GM21423 (cell line): ENCODE measurements around the gene GET3.
"Not testable (repeated sequence)": the region's sequence is repeated elsewhere in the genome, so short reads cannot be mapped to it uniquely, and the experiment has no call there.

Experiments used
- ATAC-seq: cut with Tn5 transposase; IDR thresholded peaks from one replicate; pipeline ENCODE4 v1.9.1; 2021; ENCODE audit warnings: mild to moderate bottlenecking, moderate library complexity; ENCODE audit not compliant: unreplicated experiment

Gene GET3

DNA sequence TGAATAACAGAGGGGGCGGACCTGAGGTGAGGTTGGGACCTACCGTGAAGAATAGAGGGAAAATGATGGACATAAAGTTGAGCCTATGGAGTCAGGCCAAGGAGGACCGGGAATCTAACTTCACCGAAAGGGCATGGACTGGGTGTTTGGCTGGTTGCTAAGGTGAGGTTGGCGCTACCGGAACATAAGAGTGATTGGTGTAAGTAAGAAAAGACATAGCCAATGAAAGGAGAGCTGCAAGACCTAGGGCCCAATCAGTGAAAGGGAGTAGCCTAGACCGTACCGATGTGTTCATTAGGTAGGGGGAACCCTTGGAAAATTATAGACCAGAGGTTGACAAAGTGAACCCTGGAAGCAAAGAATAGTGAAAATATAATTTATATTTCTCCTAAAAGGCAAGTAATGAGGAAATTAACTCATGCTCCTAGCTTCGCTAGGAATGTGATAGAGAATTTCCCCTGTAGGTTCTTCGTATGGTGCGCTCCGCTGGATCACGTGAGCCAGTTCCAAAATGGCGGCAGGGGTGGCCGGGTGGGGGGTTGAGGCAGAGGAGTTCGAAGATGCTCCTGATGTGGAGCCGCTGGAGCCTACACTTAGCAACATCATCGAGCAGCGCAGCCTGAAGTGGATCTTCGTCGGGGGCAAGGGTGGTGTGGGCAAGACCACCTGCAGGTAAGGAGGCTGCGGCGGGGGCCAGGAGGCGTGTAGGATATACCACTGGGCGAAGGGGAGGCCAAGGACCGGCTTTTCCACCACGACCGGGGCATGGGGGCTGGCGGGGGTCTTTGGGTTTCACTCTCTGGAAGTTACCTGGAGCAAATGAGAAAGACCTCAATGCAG is at the start of gene GET3:
GET3 (plus strand) TSS at position 503 of the 840 bp plus-strand sequence; CDS start at position 512, 9 bp downstream.
- peak; percentile 67 for ATAC-seq

DNA sequence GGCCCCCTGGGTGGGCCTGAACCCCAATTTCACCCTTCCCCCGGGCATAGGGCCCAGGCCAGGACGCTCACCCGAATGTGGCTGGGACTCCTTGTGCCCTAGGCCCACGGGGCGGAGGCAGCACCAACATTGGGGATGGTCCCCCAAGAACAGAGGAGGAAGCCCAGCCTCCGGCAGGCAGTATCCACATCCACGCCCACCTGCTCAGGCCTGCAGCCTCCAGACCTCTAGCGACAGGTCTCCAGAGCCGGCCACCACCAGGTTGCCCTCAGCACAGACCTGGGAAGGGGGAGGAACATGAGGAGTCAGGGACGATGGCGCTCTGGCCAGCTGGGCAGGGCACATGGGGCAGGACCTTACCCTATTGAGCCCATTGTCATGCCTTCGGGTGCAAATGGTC is 48.3 kb upstream of the GET3 start:
- ATAC-seq = no peak

DNA sequence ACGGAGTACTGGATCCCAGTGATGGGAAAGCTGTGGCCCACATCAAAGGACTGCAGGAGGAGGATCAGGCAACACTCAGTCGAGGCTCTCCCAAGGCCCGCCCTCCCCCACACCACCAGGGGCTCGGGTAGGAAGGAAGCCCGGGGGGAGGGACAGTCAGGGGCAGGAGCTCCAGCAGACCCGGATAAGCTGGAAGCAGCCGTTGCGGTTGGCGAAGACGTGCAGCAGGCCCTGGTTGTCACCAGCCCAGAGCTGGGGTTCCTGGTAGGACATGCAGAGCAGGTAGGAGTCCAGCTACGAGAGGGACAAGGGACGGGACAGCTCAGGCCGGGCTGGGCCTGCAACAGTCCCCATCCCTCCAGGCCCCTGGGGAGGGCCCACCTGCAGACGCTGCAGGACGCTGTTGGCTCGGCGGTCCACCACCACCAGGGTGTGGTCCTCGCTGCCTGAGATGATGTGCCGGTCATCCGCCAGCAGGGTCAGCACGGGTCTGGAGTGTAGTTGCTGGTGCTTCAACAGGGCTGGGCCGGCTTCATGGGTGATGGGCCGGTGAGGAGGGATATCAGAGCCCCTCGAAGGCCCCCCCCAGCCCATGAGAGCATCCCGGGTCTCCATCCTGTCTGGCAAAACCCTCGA is 47.6 kb upstream of the GET3 start:
- no peak for ATAC-seq

DNA sequence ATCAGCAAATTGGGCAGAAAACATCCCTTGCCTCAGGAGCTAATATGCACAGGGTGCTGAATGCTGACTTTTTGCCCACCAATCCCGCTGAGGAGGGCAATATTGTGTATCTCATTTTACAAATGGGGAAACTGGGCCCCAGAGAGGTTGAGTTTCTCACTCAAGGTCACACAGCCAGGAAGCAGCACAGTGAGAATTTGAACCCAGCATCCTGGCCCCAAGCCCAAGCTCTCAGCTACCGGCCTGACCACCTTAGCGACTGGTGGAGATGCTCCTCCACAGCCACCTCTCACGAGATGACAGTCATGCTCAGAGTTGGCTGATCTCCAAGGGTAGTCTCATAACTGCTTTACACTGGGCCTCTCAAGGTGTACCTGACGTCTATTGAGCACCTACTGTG is 44.3 kb upstream of the GET3 start:
- ATAC-seq = no peak

DNA sequence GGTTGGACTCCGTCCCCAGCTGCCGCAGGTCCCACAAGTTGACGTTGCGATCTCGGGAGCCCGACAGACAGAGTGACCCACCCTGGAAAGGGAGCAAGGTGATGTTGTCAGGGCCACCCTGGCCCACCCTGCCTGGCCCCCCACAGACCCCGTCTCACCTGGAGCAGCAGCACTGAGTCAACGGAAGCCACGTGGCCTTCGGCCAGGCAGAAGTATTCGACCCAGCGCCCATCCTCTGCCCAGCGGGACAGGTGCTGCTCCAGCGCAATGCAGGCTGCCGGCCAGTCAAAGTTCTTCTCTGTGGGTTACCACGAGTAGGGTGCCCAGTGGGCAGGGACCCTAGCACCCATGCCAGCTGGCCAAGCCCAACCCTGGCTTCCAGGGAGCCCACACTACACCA is 42.7 kb upstream of the GET3 start:
- no peak for ATAC-seq

- ATAC-seq = no peak
Measured at GRCh38 chr19:12695096-12695495, 42.2 kb upstream of the GET3 start.

GRCh38 chr19:12695514-12695913 is 41.8 kb upstream of the GET3 start:
- no peak for ATAC-seq

DNA sequence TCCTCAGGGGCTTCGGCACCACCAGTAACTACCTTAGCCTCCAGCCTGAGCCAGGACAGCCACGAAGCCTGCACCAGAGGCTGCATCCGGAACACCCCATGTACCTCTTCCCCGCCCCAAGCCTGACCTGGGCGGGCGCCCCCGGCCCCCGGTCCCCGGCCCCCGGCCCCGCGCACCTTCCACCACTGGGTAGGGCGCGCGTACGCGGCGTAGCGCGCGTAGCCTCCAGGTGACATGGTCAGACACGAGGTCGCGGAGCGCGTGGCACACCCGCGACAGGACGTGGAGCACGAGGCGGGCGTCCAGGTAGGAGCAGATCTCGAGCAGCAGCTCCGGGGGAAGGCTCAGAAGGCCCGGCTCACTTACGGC is 41.3 kb upstream of the GET3 start:
- peak; percentile 15 for ATAC-seq

DNA sequence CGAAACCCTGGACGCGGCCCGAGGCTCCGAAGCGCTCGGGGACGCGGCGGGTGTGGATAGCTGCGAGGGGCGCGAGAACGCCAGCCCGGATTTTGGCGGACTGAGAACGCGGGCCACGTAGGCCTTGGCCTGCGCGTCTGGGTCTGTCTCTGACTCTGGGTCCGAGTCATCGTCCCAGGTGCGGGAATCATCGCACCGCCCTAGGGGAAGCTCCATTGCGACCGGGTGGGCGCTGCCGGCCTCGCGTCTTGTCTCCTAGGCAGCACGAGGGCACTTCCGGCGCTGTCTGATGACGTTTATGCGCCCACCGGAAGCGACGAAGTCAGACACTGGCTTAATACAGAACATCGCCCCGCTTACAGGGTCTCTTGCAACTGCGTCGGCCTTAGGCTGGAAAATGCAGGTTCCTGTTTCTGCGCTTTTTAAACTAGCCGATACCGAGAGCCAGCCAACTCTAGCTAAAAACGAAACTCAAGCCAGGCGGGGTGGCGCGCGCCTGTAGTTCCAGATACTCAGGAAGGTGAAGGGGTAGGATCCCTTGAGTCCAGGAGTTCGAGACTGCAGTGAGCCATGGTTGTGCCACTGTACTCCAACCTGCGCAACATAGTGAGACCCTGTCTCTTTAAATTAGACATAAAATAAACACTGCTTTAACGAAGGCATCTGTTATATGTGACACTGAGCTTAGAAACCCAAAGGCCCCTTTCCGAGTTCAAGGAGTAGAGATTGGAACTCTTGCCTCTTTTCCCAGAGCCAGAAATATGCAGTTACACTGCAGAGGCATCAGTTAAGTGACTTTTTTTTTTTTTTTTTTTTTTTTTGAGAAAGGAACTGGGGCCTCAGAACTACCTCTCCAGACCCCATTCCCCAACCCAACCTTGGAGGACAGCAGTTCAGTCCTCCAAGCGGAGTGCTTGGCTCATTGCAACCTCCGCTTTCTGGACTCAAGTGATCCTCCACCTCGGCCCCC is 40.6 kb upstream of the GET3 start, which contains the start of gene FBXW9:
FBXW9 (minus strand) TSS at position 266 of the 970 bp plus-strand sequence; CDS start at position 216, 50 bp downstream.
- ATAC-seq = peak; percentile 81

GRCh38 chr19:12697425-12697824 is 39.9 kb upstream of the GET3 start:
- ATAC-seq = not testable (repeated sequence)

GRCh38 chr19:12698138-12698537 is 39.2 kb upstream of the GET3 start:
- ATAC-seq = no peak

GRCh38 chr19:12701596-12702282 is 35.6 kb upstream of the GET3 start:
- no peak for ATAC-seq

DNA sequence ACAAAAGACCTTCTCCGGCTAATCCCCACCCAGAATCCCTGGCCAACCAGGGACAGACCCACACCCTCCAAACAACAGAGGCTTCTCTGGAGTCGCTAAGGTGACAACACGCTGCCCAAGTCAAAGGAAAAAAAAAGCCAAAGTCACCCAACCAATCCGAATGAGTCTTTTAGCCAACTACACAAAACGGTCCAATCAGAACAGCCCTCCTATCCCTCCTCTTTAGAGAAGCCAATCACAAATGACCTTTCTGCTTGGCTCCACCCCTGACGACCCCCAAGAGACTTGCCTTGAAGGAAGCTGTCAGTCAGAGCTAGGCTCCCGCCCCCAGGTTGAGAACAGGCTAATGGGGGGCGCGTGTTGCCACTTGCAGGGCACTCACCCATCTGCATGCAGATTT is 34.3 kb upstream of the GET3 start:
- ATAC-seq = no peak

GRCh38 chr19:12705169-12705568 is 32.1 kb upstream of the GET3 start:
- ATAC-seq = no peak

DNA sequence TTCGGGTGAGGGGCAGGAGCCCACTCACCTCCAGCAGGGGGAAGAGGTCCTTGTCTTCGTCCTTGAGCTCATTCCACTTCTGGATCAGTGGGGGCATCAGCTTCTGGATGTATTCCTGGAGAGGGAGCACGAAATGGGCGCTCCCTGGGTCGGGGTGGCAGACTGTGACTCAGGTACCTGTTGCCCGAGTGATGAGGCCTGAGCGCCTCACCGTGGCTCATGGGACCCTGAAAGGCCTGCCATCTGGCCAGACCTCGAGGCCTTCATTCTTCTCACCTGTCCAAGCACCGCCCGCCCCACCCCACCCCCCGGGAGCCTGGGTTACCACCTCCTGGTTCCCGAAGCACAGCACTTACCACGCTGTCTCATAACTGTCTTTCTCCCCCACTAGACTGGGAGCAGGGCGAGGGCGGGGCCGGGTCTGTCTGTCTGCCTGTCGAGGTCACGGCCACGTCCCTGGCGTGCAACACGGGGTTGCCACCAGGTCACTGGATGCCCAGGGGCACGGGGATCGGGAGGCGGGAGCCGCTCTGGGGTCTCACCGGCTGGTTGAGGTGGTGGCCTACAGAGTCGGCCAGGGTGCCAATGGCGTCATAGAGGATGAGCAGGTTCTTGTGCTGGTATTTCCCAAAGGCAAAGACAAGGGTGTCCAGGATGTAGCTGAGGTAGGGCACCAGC is 31.5 kb upstream of the GET3 start:
- ATAC-seq = no peak

GRCh38 chr19:12706332-12706718 is 31.0 kb upstream of the GET3 start:
- no peak for ATAC-seq

- no peak for ATAC-seq
Measured at GRCh38 chr19:12708641-12709040, 28.7 kb upstream of the GET3 start.

DNA sequence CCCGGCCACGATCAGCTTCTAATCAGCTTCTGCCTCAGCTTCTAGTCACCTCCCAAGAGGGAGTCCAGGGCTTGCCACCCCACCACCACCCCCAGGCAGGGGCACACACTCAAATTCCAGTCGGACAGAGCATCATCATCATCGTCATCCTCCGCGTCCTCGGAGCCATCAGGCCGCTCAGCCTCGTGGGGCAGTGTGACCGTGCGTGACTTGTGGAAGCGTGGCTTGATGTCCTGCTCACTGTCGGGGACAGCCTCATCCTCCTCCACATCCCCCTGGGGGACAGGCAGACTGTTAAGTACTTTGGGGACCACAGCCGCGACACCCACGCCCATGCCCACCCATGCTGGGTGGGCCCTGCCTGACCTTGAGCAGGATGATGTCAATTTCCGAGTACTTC is 26.1 kb upstream of the GET3 start:
- ATAC-seq = no peak

GRCh38 chr19:12712077-12712476 is 25.2 kb upstream of the GET3 start:
- ATAC-seq = not testable (repeated sequence)

- not testable (repeated sequence) for ATAC-seq
Measured at GRCh38 chr19:12713304-12713703, 24.0 kb upstream of the GET3 start.
